Ovary (tissue), 3 donors: Measurements from ENCODE around the gene GGT7.

Source experiments
- EP300 ChIP-seq: sonication (generic); formaldehyde crosslinking; IDR thresholded peaks from one replicate; pipeline ENCODE4 v1.6.1; 2017; ENCODE audit warnings: antibody characterized with exemption
- TF ChIP-seq, protein P1 (sequence below), 3 donors: fragments of 450-650 bp in 2 of 3; fragments of 200-600 bp in 1 of 3; IDR thresholded peaks; one replicate each; pipeline versions ENCODE4 v1.5.1 to v1.8.0; 2016 to 2022; ENCODE audit warnings: antibody characterized with exemption in 3 of 3, mild to moderate bottlenecking in 1 of 3
- donor health status: DM: no; HTN: no; CAD: no.

DNA sequence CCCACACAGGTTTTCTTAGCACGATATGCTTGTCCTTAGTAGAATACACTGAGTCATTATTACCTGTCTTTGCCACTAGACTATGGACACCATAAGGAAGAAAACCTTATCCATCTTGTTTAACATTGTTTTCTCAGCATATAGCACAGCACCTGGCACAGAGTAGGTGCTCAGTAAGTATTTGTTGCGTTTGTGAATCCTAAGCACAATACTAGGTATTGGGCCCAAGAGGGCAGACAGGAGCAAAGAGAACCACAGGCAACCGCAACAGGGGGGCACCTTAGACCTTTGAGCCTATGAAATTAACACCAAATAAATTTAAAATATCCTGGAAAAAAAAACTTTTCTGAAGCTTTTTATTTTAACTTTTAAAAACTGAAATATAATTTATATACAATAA lies 43.5 kb downstream of the GGT7 start:
- TF ChIP-seq, protein P1, sequence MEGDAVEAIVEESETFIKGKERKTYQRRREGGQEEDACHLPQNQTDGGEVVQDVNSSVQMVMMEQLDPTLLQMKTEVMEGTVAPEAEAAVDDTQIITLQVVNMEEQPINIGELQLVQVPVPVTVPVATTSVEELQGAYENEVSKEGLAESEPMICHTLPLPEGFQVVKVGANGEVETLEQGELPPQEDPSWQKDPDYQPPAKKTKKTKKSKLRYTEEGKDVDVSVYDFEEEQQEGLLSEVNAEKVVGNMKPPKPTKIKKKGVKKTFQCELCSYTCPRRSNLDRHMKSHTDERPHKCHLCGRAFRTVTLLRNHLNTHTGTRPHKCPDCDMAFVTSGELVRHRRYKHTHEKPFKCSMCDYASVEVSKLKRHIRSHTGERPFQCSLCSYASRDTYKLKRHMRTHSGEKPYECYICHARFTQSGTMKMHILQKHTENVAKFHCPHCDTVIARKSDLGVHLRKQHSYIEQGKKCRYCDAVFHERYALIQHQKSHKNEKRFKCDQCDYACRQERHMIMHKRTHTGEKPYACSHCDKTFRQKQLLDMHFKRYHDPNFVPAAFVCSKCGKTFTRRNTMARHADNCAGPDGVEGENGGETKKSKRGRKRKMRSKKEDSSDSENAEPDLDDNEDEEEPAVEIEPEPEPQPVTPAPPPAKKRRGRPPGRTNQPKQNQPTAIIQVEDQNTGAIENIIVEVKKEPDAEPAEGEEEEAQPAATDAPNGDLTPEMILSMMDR (IDR thresholded peaks at IDR 0.05): no peak
- no peak for TF ChIP-seq EP300
